ENCODE data around the gene SULT1C3.

SULT1C3 gene

DNA sequence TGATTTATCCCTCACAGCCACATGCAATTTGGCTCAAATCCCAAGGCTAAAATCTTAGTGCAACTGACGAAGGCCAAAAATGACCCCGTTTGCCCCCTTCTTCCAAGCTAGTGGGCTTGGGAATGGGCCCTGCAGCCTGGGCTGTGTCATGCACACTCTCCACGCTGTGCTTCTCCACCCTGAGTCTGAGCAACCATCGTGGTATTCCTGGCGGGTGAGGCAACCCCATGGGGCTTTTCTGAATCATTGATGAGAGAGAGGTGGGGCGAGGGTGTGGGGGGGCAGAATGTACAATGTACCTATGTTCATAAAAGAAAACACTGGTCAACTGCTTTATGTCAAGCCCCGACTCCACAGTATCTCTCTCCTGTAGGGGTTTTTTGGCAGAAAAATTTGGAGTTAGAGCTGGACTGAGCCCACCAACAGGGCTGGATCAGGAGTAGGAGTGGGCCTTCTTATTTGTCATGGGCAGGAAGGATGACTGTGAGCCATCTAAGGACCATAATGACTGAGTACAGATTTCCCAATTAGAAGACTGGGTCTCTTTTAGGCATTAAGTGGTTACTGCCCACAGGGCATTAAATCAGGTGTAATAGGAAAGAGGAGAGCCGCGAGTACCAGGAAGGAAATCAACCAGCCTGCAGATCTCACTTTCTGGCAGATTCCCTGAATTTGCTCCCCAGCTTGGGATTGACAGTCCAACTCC is 57.8 kb downstream of the SULT1C3 start:
- in situ Hi-C loops (cut with MboI; ENCODE audit: low sequenced_read_pairs): no loop called here

DNA sequence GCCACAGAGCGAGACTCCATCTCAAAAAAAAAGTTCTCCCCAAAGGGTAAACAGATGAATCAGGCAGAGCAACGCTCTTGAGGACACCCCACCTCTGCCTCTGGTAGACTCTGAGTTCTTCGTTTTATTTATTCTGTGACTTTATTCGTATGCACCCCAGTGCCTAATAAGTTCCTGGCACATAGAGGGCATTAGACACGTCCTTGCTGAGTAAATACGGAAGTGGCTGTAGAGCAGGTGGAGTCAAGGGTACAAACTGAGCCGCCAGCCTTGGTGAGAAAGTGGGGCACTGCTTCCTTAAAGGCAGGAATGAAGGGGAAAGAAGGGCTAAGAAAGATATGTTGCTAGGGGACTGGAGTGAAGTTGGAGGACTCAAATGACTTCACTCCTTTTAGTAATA is 61.8 kb downstream of the SULT1C3 start:
- in situ Hi-C loops (cut with MboI; ENCODE audit: low sequenced_read_pairs): no loop called here

DNA sequence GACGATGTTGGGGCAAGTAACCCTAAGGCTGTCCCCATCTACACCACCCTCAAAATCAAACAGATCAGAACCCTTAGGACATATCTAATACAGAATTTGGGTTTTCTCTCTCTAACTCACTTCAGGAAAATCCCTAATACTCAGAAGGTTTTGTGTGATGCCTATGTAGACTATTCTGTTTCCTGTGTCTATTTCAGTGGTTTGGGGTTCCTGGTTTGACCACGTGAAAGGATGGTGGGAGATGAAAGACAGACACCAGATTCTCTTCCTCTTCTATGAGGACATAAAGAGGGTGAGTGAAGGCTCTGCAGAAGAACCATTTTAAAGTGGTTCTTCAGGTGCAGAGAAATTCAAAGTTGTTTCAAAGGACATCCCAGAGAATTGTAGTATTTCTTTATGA is 65.2 kb downstream of the SULT1C3 start:
- in situ Hi-C loops (cut with MboI; ENCODE audit: low sequenced_read_pairs): no loop called here

DNA sequence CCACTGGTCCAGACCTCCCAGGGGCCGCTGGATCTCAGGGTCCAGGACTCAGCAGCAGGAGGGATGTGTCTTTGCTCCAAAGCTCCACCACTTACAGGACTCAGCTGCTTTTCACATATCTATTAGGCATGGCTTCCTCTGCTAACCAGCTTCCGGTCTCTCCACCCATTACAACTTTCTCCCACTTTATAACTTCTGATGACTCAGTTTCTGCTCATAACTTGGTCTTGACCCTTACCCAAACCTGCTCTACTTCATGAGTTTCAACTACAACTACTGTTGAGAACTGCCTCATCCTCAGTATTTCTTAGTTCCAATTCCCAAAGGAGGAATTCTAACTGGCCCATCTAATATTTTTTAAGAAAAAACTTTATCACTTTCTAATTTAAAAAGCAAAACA is 66.1 kb downstream of the SULT1C3 start:
- in situ Hi-C loops (cut with MboI; ENCODE audit: low sequenced_read_pairs): no loop called here

DNA sequence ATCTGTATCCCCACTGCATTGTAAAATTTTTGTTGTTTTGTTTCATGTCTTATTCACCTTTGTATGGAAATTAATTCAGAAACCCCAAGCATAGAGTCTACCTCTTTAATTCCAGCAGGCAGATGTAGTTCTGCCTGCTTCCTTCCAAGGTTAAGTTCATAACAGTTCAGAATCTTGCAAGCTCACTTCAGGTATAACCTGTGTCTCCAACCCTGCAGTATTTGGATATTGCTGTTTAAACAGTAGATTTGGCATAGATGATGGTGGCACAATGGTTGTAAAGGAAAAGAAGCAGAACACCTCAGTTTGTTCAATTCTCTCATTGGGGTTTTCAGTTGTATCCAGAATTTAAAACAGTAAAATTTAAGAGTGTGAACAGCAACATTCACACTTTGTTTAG is 70.1 kb downstream of the SULT1C3 start:
- in situ Hi-C loops (cut with MboI; ENCODE audit: low sequenced_read_pairs): no loop called here
